Transverse colon (tissue), 3 donors: ENCODE results near the gene PCCA.

ENCODE experiments used
- EP300 ChIP-seq: sonication (generic); formaldehyde crosslinking; IDR thresholded peaks from one replicate; pipeline ENCODE4 v1.6.1; 2017; ENCODE audit warnings: antibody characterized with exemption, low read depth
- POLR2A ChIP-seq: fragments of 450-650 bp; IDR thresholded peaks from one replicate; pipeline ENCODE4 v1.6.1; 2016; ENCODE audit warnings: antibody characterized with exemption, mild to moderate bottlenecking, moderate library complexity
- TF ChIP-seq, protein P1 (sequence below), 5 experiments: fragments of 200-600 bp in 3 of 5; fragments of 450-650 bp in 2 of 5; sonication (generic) in 3 of 5; IDR thresholded peaks; 1 replicate in 2 of 5; 2 replicates in 3 of 5; pipeline ENCODE4 v1.5.1; 2016 to 2017; ENCODE audit warnings: antibody characterized with exemption in 5 of 5, inconsistent platforms in 3 of 5, mild to moderate bottlenecking in 2 of 5, moderate library complexity in 1 of 5

DNA sequence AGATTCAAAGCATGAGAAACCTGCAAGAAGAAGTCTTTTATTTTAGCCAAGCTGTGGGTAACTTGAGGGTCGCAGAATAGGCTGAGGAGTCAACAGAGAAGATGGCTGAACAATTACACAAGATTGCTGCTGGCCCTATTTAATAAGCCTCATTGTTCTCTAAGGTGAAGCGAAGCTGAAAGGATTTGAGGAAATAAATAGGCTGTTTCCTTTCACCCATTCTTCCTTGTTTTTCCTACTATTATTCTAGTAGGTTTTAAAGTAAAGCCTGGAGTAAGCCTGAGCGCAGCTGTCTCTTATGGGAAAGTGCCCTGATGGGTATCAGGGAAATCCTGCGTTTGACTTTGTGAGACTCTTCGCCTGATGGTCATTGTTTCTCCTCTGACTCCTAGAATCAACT lies 25.0 kb upstream of the PCCA start:
- TF ChIP-seq POLR2A (no peak), EP300 (no peak)
- TF ChIP-seq, protein P1, sequence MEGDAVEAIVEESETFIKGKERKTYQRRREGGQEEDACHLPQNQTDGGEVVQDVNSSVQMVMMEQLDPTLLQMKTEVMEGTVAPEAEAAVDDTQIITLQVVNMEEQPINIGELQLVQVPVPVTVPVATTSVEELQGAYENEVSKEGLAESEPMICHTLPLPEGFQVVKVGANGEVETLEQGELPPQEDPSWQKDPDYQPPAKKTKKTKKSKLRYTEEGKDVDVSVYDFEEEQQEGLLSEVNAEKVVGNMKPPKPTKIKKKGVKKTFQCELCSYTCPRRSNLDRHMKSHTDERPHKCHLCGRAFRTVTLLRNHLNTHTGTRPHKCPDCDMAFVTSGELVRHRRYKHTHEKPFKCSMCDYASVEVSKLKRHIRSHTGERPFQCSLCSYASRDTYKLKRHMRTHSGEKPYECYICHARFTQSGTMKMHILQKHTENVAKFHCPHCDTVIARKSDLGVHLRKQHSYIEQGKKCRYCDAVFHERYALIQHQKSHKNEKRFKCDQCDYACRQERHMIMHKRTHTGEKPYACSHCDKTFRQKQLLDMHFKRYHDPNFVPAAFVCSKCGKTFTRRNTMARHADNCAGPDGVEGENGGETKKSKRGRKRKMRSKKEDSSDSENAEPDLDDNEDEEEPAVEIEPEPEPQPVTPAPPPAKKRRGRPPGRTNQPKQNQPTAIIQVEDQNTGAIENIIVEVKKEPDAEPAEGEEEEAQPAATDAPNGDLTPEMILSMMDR (IDR thresholded peaks at IDR 0.05): no peak
